ENCODE results near the gene CASP9.
"Not testable (repeated sequence)": the region's sequence is repeated elsewhere in the genome, so short reads cannot be mapped to it uniquely, and the experiment has no call there.

CASP9 gene

DNA sequence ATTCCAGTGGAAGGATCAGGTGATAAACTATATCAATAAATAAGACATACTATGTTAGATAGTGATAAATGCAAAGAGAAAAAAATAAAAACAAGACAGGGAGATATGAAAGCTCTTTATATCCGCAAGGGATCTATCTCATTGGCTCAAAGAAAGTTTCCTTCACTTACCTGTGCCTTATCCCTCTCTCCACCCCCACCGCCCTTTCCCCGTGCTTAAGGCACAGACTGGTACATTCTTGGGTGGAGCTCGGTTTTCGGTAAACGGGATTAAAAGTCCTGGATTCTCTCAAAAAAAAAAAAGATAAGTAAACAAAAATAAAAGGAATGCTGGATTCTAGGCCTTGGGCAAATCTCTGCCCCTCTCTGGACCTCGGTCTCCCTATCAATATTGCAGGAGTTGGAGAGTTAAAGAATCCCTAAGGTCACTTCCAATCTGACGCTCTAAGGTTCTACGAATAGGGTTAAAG, 2.0 kb upstream of the CASP9 start:
- FAIRE-seq: no peak
- no peak for DNase-seq (ENCODE audit: low spot score)

- no peak for DNase-seq (ENCODE audit: low spot score)
- no peak for FAIRE-seq
Observed at GRCh38 chr1:15525050-15526020, 1.3 kb upstream of the CASP9 start.

DNA sequence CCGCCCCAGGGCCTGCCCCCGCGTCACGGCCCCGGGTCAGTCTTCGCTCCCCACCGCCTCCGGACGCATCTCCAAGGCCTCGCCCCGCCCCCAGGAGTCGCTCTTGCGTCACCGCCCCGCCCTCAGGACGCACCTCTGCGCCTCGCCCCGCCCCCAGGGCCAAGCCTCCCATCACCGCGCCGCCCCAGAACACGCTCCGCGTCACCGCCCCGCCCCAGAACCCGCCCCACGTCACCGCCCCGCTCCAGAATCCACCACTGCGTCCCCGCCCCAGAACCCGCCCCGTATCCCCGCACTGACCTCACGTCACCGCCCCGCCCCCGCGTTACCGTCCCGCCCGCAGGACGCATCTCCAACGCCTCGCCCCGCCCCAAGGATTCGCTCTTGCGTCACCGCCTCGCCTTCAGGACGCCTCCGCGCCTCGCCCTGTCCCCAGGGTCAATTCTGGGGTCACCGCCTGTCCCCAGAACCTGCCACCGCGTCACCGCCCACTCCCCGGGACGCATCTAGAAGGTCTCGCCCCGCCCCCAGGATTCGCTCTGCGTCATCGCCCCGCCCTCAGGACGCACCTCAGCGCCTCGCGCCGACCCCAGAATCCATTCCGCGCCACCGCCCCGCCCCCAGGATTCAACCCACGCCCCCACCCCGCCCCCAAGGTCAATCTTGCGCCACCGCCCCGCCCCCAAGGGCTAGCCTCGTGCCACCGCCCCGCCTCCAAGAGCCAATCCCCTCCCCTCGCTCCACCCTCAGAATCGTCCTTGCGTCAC, 451 bp upstream of the CASP9 start:
- DNase-seq (ENCODE audit: low spot score): peak; percentile 95
- no peak for FAIRE-seq

DNA sequence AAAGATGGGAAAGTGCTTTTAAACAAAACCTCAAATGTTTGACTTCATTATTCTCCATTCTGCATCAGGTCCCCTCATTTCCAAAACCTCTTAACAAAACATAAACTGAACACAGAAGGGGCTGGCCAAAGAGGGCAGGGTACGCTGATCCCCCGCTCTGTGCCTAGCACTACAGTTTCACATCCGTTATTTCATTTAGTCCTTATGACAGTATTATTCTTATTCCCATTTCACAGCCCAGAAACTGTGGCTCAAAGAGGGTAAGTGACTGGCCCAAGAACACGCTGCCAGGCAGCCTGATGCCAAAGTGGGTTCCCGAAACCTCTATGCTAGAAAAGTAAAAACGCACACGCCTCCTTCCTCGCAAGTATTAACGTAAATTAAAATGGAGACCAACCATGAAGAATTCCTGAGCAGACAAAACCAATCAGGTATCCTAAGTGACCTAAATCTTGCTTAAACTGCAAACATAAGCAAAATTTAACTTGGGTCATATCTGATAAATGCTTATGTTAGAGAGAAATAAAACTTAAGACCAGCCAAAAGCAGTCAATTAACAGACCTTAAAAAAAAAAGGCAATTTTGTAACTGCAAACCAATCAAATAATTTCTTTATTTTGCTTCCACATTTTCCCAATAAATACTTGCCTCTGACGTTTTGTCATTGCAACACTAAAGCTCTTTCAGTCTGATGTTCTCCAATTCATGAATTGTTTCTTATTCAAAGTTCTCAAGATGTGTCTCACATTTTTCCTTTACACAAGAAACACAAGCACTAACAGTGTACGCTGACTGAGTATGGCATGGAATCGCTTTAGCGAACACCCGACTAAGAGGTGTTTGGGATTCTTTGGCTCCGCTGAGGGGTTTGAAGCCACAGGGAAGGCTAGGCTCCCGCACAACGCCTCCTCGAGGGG, 653 bp downstream of the CASP9 start:
- no peak for FAIRE-seq
- DNase-seq (ENCODE audit: low spot score): no peak

DNA sequence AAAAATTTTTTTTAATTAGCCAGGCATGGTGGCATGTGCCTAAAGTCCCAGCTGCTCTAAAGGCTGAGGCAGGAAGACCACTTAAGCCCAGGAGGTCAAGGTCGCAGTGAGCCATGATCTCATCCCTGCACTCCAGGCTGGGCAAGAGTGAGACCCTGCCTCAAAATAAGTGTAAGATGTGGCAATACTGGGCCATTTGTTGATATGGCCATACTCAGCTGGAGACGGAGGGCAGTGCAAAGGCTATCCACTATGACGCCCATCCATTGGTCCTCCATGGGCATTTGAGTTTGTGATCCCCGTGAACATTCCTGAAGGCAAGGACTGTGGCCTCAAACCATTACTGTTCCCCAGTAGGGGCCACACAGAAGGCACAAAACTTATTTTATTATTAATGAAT, 1.5 kb downstream of the CASP9 start:
- FAIRE-seq: no peak

GRCh38 chr1:15521206-15521906, 2.7 kb downstream of the CASP9 start:
- FAIRE-seq; DNase-seq (ENCODE audit: low spot score): not testable (repeated sequence)

More for the DNA sequence above, 1.5 kb downstream of the CASP9 start:
- no peak for DNase-seq (ENCODE audit: low spot score)

GRCh38 chr1:15519625-15520024, 4.4 kb downstream of the CASP9 start:
- FAIRE-seq: no peak
- DNase-seq (ENCODE audit: low spot score): no peak

GRCh38 chr1:15515022-15515663, 8.9 kb downstream of the CASP9 start:
- no peak for FAIRE-seq

GRCh38 chr1:15514557-15514956, 9.5 kb downstream of the CASP9 start:
- FAIRE-seq; DNase-seq (ENCODE audit: low spot score): not testable (repeated sequence)

More at GRCh38 chr1:15515022-15515663, 8.9 kb downstream of the CASP9 start:
- no peak for DNase-seq (ENCODE audit: low spot score)

GRCh38 chr1:15513919-15514318, 10.1 kb downstream of the CASP9 start:
- DNase-seq (ENCODE audit: low spot score) (no peak), FAIRE-seq (no peak)

GRCh38 chr1:15513192-15513591, 10.8 kb downstream of the CASP9 start:
- FAIRE-seq (no peak), DNase-seq (ENCODE audit: low spot score) (no peak)

DNA sequence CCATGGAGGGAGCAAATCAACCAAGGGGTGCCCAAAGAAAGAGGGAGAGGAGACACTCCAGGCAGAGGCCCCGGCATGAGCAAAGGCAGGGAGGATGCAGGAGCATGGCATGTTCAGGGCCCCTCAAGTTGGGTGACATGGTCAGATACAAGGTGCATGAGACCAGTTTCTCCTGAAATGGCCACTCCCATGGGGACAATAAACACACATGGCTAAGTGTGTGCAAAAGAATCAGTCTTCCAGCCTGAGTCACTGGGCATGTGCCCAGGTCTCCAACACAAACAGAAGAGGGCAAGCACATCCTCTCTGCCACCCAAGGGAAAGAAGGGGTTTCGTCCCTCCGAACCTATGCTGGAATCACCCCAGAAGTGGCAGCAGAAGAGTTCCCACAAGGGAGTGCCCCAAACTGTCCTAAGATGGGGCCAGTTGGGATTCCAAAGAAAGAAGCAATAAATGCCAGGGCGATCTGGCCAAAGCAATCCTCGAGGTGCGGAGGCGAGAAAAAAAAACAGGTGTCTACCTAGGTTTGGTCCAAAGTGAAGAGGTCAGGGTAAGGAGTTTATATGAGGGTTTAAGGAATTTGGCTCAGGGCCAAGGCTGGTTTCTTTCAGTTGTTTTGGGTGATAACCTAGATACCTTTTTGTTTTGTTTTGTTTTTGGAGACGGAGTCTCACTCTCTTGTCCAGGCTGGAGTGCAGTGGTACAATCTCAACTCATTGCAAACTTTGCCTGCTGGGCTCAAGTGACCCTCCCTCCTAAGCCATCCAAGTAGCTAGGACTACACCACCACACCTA, 13.2 kb downstream of the CASP9 start:
- DNase-seq (ENCODE audit: low spot score) (no peak), FAIRE-seq (no peak)

- no peak for FAIRE-seq
- no peak for DNase-seq (ENCODE audit: low spot score)
Observed at GRCh38 chr1:15509586-15509985, 14.4 kb downstream of the CASP9 start.

DNA sequence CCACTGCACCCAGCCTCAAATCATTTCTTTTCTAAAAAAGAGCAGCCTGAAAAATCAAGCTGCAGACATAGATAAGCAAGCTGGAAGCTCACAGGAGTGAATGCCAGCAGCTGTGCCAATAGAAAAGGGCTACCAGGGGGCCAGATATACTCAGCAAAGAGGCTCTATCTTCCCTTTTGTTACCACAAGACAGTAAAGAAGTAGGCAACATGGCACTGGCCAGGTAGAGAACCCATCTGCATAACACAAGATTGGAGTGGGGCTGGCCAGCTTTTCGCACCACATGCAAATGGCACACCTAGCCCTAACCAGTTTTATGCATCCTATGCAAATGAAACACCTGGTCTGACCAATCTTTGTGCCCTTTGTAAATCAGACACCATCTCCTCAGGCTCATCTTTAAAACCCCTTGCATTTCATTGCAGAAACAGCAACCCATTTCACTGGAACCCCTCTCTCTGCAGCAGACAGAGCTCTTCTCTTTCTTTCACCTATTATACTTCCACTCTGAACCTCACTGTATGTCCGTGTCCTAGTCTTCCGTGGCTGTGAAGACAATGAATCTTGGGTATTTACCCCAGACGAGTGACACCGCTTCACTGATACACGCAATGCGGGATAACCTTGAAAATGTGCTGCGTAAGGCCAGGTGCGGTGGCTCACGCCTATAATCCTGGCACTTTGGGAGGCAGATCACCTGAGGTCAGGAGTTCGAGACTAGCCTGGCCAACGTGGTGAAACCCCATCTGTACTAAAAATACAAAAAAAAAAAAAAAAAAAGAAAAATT, 15.1 kb downstream of the CASP9 start:
- DNase-seq (ENCODE audit: low spot score): no peak

DNA sequence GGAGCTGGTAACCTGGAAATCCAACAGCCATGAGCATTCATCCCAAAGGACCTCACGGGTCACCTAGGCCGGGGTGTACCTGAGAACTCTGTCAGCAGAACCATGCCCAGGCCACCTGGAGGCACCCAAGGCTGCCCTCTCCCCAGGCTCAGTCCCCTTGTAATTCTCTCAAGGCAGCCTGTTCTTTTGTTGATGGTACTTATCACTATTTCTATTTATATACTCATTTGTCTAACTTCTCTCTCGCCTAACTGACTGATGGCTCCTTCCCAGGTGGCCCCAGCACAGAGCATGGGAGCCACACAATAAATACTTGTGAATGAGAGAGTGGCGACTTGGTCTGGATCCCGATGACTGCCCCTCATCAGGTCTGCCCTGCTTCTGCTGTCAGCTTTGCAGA, 16.7 kb downstream of the CASP9 start:
- FAIRE-seq: no peak
- DNase-seq (ENCODE audit: low spot score): no peak

More for the DNA sequence above, 15.1 kb downstream of the CASP9 start:
- no peak for FAIRE-seq

DNA sequence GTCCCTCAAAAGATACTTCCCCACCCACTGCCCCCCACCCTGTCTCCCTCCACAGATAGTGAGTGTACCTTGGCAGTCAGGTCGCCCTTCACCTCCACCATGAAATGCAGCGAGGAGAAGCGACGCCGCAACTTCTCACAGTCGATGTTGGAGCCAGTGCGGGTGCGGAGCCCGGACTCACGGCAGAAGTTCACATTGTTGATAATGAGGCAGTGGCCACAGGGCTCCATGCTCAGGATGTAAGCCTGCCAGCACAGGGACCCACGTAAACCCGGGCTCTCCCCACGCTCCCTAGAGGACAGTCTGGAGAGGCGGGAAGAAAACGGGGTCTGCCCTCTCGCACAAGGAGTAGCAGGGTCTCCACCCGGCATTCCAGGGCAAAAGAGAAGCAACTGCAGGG, 17.2 kb downstream of the CASP9 start:
- no peak for FAIRE-seq
- DNase-seq (ENCODE audit: low spot score): no peak

- FAIRE-seq: no peak
- DNase-seq (ENCODE audit: low spot score): no peak
Observed at GRCh38 chr1:15504436-15504835, 19.6 kb downstream of the CASP9 start.
